GM11168 (cell line): ENCODE measurements around the gene VSIG10.
"Not testable (repeated sequence)": the region's sequence is repeated elsewhere in the genome, so short reads cannot be mapped to it uniquely, and the experiment has no call there.

Experiments
- in situ Hi-C: fragments of 300-500 bp; cut with MboI; formaldehyde crosslinking; loops from one replicate; pipeline ENCODE4 v1.12.0; 2022; ENCODE audit warnings: low sequenced_read_pairs; ENCODE audit not compliant: unreplicated experiment

VSIG10 gene

DNA sequence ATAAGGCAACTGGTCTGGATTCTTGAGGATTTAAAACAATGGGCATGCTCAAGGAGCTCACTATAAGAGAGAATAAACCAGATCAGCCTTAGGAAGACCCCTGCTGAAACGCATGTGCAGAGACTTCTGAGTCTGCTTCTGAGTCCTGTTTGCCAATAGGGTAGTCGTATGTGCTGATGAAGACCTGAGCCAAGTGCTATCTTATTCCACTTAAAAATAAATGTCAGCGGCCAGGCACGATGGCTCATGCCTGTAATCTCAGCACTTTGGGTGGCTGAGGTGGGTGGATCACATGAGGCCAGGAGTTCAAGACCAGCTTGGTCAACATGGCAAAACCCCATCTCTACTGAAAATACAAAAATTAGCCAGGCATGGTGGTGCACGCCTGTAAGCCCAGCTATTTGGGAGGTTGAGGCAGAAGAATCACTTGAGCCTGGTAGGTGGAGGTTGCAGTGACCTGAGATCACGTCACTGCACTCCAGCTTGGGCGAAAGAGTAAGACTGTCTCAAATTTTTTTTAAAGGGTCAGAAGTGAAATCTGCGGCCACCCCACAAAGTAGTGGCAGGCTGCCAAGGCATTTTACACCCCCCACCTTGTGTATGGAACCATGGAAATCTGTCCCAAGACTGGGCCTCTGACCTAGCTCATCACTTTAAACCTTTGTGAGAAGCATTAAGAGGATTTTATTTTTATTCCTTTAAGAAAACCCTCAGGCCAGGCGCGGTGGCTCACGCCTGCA lies 67.0 kb downstream of the VSIG10 start:
- in situ Hi-C loops, result no loop called here

DNA sequence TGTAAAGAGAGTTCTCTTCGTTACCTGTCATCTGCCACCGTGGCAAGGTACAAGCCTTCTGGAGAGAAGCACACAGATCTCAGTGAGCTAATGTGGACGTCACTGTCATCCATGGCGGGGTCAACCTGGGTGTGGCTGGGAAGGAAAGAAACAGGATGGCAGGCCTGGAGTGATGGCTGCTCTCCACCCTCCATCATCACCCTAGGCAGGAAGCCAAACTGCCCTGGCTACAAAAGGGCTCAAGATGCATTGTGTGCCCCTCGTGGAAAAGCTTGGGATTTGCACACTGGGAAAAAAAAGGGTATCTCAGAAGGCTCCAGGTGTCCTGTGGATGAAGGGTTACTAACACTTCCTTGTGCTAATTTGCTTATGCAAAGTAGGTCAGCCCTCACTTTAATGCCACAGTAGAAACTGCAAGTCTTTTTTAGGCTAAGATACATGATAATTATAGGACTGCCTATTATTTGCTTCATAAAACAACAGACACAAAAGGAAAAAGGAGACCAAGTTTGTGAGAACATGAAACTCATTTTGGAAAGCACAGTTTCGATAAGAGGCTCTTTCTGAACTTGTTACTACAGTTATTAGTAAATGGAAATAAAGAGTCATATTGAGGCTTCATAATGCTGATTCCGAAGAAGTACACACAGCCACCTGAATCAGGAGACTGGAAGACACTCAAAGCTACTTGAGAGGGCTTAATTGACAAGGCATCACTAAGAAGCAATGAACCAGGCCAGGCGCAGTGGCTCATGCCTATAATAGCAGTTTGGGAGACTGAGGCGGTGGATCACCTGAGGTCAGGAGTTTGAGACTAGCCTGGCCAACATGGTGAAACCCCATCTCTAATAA lies 68.4 kb downstream of the VSIG10 start:
- in situ Hi-C loops, result no loop called here

DNA sequence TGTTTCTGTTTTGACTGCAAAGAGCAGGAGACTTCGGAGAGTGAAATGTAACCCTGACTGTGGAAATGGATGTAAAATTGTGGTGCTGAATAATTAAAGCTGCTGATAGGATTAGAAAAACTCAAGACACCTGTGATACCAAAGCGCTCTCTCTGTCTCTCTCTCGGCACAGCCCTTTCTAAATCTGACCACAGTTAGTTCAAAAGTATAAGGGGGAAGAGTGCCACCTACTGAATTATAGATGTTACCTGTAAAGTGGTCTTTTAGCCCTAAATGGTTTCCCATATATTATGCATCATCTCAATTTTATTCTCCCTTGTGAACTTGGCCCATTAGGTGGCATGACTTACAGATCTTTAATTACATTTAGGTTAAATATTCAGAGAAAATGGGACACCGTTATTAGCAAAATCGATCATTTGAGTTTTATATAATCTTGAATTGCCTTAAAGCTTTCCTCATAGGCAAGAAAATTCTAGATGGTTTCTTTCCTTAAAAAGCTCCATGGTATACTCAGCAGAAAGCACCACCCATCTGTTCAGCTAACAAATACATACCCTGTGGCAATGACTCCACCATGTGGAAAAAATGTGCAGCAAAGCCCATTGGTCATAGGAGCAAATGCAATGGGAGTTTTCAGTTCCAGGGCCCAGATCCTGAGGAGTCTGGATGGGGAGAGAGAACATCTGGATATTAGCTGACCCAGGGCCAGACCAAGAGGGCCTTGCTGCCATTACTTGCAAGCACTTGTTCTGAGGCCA lies 69.2 kb downstream of the VSIG10 start:
- in situ Hi-C loops, result no loop called here

DNA sequence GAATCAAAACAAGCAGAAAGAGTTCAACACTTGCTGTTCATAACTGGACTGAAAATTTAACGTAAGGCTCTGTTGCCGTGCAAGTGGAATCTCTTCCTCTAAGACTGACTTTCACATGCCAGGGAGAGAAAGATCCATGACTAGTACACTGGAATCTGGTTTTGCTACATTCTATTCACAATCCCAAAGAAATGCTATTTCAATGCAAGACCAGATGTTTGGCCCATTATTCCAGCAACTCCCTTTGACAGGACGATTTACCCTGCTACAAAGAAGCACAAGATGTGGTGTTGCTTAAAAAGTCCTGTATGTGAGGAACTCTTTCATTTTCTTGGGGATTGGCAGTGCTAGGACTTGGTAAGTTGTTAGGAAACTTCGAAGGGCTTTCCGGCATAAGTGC lies 69.9 kb downstream of the VSIG10 start:
- in situ Hi-C loops, result no loop called here

DNA sequence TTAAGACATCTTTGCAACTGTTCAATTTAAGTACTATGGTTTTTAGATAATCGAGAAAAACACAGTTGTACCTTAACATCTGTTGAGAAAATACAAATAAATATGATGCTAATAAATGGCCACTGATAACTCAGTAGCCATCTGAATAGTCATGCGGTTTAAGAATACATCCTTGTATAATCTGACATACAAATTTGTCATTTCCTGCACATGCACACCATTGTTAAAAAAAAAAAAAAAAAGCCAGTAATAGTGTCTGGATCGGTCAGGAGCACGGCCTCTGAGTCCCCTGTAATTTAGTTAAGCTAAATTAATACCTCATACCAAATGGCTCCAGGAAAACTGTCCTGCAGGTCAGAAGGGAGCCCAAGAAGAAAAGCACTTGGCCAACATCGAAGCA lies 70.5 kb downstream of the VSIG10 start:
- in situ Hi-C loops, result no loop called here

DNA sequence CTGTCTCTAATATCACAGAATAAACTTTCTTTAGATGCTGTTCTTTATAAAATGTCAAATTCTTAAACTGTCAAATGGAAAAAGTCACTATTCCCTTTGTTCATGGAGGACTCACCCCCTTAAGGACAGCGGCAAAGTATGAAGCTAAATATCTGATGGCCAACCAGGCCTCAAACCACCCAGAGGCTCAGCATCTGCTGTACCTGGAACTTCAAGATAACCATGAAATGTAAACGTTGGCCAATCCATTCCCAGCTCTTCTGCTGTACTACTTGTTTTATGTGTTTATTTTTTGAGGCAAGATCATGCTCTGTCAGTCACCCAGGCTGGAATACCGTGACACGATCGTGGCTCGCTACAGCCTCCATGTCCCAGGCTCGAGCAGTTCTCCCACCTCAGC lies 71.6 kb downstream of the VSIG10 start:
- in situ Hi-C loops, result no loop called here

DNA sequence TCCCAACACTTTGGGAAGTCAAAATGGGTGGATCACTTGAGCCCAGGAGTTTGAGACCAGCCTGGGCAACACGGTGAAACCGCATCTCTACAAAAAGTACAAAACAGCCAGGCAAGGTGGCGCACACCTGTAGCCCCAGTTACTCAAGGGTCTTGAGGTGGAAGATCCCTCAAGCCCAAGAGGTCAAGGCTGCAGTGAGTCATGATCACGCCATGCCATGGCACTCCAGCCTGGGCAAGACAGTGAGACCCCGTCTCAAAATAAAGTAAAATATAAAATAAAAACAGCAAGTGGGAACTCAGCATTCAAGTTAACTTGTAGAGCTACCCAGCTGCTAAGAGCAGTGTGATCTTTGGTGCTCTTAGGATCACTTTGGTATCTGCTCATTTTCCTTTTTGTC lies 74.6 kb downstream of the VSIG10 start:
- in situ Hi-C loops, result no loop called here

DNA sequence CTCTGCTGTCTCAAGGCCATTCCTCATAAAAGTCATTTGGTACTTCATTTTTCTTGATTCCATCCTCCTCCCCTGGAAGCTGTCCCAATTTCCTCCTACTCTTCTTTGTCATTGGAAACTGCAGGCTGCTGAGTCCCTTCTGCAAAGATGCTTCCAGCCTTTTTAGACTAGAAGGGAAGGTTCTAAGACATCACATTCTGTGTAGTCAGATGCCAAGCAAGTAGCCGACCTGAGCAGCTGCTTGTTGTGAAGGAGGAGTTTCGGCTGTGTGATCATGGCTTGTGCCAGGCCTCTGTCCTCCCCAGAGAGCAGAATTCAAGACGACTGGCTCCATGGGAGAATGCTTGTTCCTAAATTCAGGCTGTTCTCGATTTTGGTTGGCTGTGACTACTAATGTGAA lies 78.6 kb downstream of the VSIG10 start:
- in situ Hi-C loops, result no loop called here

DNA sequence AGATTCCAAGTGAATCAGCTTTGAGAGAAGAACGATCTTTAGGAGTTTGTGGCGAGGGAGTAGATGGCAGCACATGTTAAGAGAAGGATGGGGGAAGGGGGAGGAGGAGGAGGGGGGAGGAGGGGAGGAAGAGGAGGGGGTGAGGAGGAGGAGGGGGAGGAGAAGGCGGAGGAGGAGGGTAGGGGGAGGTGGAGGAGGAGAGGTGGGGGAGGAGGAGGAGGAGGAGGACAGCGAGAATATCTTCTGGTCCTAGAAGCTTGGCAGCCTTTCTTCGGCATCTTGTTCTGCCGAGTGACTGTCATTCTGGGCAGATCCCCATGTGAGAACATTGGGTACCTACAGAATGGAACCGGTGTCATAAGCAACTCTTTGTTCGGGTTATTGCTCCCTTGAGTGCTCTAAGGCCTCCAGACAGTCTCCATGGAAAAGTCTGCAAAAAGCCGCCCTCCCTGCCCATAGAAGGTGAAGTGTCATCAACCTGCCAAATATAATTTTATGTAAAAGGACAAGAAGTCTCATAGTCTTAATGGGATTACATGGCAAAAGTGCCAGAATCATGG lies 80.4 kb downstream of the VSIG10 start:
- in situ Hi-C loops, result no loop called here

DNA sequence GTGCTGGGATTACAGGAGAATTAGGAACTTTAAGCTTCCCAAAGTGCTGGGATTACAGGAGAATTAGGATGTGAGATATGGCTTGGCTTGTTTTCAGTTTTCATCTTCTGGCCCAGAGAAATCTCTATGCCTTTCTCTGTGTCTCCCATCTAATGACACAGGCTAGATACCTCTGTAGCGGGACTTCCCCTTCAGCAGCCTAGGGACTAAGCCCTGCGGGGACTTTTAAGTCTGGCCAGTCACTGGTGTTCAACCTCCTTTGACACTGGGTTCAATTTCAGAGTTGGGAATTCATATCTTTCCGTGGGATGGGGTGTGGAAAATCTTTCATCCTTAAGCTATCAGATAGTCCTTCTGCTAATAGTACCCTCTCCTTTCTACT lies 81.1 kb downstream of the VSIG10 start:
- in situ Hi-C loops, result no loop called here

DNA sequence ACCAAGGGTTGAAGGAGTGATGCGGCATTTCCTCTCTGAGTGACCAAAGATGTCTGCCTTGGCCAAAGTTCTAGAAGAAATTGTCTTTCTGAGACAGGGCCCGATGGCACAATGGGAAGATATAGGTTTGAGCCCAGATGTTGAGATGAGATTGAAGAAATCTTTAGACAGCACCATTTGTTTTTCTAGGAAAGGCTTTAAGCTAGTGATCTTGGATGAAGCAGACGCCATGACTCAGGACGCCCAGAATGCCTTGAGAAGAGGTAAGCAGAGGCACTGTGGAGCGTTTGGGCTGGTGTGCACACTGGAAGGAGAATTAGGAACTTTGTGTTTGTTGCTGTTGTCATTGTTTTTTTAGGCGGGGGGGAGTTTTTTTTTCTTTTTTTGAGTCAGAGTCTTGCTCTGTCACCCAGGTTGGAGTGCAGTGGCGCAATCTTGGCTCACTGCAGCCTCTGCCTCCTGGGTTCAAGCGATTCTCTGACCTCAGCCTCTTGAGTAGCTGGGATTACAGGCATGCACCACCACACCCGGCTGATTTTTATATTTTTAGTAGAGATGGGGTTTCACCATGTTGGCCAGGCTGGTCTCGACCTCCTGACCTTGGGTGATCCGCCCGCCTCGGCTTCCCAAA lies 81.6 kb downstream of the VSIG10 start:
- in situ Hi-C loops, result not testable (repeated sequence)

DNA sequence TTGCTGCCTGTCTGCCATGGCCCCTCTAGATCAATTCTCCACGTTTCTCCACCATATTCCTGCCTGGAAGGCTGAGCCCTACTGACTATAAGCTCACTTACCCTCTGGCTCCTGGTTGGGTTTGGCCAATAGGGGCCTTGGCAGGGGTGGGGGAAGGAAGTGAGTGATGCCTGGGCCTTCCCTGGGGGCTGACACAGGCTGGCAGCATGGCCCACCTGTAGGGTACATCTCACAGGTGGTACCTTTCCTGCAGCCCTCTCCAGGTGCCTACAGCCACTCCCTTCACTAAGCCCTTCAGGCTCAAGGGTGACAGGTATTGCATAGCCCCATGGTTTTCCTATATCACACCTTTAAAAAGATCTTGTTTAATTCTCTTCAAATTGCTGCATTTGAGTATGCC lies 83.8 kb downstream of the VSIG10 start:
- in situ Hi-C loops, result no loop called here

DNA sequence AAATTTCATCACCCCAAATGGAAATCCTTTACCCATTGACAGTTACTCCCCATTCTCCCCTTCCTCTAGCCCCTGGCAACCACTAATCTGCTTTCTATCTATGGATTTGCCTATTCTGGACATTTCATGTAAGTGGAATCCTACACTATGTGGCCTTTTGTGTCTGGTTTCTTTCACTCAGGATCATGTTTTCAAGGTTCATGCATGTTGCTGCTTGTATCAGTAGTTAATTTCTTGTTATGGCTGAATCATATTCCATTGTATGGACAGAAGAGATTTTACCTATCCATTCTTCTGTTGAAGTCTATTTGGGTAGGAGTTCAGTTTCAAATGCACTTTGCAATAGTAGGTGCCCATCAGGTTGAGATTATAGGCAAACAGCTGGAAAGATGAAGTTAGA lies 85.9 kb downstream of the VSIG10 start:
- in situ Hi-C loops, result no loop called here

DNA sequence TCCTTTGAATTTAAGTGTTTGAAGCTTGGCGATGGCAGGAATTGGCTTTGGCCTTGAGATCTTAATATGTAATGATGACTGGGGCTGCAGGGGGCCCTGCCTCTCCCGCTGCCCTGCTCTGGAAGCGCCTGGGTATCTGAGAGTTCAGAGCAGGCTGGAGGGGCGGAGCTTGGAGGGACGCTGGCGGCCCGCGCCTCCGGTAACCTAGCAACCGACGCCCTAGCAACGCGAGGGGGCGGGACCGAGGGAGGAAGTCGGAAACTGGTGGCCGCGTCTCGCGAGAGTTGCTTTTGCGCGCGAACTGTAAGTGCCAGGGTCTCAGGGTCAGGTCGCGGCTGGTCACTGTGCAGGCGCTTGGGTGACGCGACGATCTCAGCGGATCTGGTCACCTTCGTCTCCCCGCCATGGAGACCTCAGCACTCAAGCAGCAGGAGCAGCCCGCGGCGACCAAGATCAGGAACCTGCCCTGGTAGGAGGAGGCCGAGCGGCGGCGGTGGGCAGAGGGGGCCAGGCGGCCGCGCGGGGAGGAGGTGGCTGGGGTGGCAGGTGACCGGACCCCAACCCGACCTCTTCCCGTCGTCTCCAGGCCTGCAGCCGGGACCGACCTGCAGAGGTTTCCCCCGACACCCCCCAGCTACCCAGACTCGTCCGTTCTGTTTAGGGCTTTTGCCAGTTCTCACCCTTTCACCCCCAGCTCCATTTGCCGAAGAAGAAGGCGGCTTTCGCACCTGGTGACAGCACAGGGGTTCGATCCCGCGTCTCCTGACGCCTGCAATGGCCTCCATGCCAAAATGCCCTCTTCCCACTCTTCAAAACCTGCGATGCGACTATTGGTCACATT lies 87.2 kb downstream of the VSIG10 start, which contains the start of gene RFC5:
Gene RFC5, plus strand, starts transcription at position 280 of the 841 bp plus-strand sequence. Its CDS starts 125 bp downstream, at position 405.
- in situ Hi-C loops, result no loop called here

DNA sequence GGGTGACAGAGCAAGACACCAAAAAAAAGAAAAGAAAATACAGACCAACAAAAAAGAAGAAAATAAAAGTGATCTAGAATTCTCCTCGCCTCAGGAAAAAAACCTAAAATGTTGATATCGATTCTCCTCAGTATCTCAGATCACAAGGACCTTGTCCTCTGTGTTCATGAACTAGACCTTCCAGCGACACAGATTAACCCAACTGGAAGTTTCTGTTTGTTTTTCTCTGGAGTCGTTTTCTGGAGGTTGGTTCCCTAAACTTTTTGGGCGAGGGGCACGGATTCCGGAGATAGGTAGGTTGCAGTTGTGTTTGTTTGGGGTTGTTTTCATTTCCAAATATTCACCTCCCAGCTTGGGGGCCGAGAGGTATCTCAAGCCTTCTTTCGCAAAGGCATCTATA lies 87.9 kb downstream of the VSIG10 start:
- in situ Hi-C loops, result no loop called here

DNA sequence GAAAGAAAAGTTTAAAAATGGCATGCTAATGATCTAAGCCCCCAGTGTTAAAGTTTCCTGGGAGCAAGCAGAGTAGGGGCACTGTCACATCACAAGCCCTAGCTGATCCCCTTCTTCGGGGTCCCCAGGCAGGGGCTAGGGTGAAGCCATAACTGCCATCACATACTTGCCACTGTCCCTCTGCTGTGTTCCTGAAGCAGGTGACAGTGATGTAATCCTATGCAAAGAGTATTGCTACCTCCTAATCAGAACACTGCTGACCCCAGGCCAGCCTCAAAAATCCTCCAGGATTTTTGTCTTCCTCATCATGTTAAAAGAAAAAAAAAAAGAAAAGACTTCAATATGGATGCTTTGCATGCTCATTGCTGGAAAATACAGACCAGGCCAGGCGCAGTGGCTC lies 88.5 kb downstream of the VSIG10 start:
- in situ Hi-C loops, result no loop called here
